Lung (tissue), 12 donors: ENCODE measurements around the gene C12orf43. TPM values are rescaled to one million over a fixed set of nuclear protein-coding genes. Genes with fewer than 3 reads are reported as not detected.

Experiments used
- ATAC-seq: fragments of 200-7000 bp; cut with Tn5 transposase; one replicate; pipeline ENCODE4 v1.9.1; 2020; ENCODE audit warnings: moderate number of reproducible peaks; ENCODE audit not compliant: insufficient read depth, low FRiP score
- DNase-seq, 3 donors: peaks; one replicate each; pipeline ENCODE4 v3.0.0-alpha.2; 2013 to 2017
- H3K27ac ChIP-seq, 2 donors: one replicate each; pipeline ENCODE4 v1.5.1; 2013; ENCODE audit warnings: mild to moderate bottlenecking in 2 of 2, moderate library complexity in 2 of 2, control low read depth in 1 of 2, inconsistent platforms in 1 of 2, low read depth in 1 of 2, low read length in 1 of 2
- H3K27me3 ChIP-seq, 3 donors: one replicate each; pipeline ENCODE4 v1.5.1; 2013; ENCODE audit warnings: low read length in 2 of 3; ENCODE audit not compliant: control insufficient read depth in 3 of 3, insufficient read depth in 3 of 3
- H3K36me3 ChIP-seq, 4 donors: one replicate each; pipeline ENCODE4 v1.5.1; 2013; ENCODE audit warnings: low read length in 4 of 4, mild to moderate bottlenecking in 1 of 4, moderate library complexity in 1 of 4; ENCODE audit not compliant: control insufficient read depth in 4 of 4, insufficient read depth in 4 of 4
- H3K4me1 ChIP-seq, 5 donors: one replicate each; pipeline ENCODE4 v1.5.1; 2013; ENCODE audit warnings: low read length in 5 of 5, mild to moderate bottlenecking in 2 of 5, moderate library complexity in 1 of 5; ENCODE audit not compliant: control insufficient read depth in 5 of 5, insufficient read depth in 5 of 5
- H3K4me3 ChIP-seq: one replicate; pipeline ENCODE4 v1.5.1; 2013; ENCODE audit warnings: mild to moderate bottlenecking, control low read depth, moderate library complexity
- H3K9ac ChIP-seq, 2 donors: one replicate each; pipeline ENCODE4 v1.5.1; 2013; ENCODE audit warnings: low read length in 2 of 2, control low read depth in 1 of 2; ENCODE audit not compliant: insufficient read depth in 1 of 2
- H3K9me3 ChIP-seq, 4 donors: one replicate each; pipeline ENCODE4 v1.5.1; 2013; ENCODE audit warnings: low read length in 3 of 4, mild to moderate bottlenecking in 1 of 4, moderate library complexity in 1 of 4; ENCODE audit not compliant: control insufficient read depth in 4 of 4, insufficient read depth in 3 of 4
- WGBS, 2 donors: extraction: QIAGEN DNeasy Blood & Tissue Kit; methylation state at CpG; one replicate each; pipeline ENCODE4 v1.1.7; 2013; 5-methylcytosine and 5-hydroxymethylcytosine counted together
- polyA plus RNA-seq, 2 donors: library from polyadenylated mRNA; stranded (reverse); fragments of 200-250 nt; gene quantifications; one replicate each; pipeline ENCODE4 v1.2.1, GENCODE V29; 2013
- total RNA-seq, 2 donors: library from RNA; depleted of rRNA in 1 of 2; stranded (reverse); fragments of >200 nt in 1 of 2; gene quantifications; one replicate each; pipeline ENCODE4 v1.2.1, GENCODE V29; 2014 to 2021
- TF ChIP-seq, protein P1 (sequence below): IDR thresholded peaks from 2 replicates; pipeline ENCODE4 v1.5.1; 2012; ENCODE audit warnings: mild to moderate bottlenecking; ENCODE audit errors: control extremely low read depth, extremely low read depth
- donor health status: control.
- donor health status: control.
- donor health status: Bipolar disorder and iron deficiency.
- donor health status: healthy.
- donor health status: DM: yes; HTN: yes; CAD: no.

Gene C12orf43
- total and polyA plus RNA-seq, 4 donors, result 9.9 to 17.6 (median 12.5) TPM

DNA sequence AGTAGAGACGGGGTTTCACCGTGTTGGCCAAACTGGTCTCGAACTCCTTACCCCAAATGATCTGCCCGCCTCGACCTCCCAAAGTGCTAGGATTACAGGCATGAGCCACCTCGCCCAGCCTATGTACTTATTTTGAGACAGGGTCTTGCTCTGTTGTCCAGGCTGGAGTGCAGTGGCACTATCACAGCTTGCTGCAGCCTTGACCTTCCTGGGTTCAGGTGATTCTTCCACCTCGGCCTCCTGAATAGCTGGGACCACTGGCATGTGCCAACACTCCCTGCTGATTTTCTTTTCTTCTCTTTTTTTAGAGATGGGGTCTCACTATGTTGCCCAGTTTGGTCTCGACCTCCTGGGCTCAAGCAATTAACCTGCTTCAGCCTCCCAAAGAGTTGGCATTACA lies 52.0 kb downstream of the C12orf43 start:
- H3K9me3 ChIP-seq, result no peaks in the 10 kb centered on the region
- no peaks in the 10 kb centered on the region for H3K4me1 ChIP-seq
- H3K9ac ChIP-seq, result no peak overlapping the region
- H3K27ac ChIP-seq, result no peak overlapping the region
- no peaks in the 10 kb centered on the region for H3K27me3 ChIP-seq
- 85 to 88% methylated on average over 8 of the region's 8 CpGs for WGBS, 2 donors
- no peaks in the 10 kb centered on the region for H3K36me3 ChIP-seq
- ATAC-seq (no peak), DNase-seq (no peak)
- TF ChIP-seq, protein P1, sequence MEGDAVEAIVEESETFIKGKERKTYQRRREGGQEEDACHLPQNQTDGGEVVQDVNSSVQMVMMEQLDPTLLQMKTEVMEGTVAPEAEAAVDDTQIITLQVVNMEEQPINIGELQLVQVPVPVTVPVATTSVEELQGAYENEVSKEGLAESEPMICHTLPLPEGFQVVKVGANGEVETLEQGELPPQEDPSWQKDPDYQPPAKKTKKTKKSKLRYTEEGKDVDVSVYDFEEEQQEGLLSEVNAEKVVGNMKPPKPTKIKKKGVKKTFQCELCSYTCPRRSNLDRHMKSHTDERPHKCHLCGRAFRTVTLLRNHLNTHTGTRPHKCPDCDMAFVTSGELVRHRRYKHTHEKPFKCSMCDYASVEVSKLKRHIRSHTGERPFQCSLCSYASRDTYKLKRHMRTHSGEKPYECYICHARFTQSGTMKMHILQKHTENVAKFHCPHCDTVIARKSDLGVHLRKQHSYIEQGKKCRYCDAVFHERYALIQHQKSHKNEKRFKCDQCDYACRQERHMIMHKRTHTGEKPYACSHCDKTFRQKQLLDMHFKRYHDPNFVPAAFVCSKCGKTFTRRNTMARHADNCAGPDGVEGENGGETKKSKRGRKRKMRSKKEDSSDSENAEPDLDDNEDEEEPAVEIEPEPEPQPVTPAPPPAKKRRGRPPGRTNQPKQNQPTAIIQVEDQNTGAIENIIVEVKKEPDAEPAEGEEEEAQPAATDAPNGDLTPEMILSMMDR, result no peak
- no peak overlapping the region for H3K4me3 ChIP-seq

DNA sequence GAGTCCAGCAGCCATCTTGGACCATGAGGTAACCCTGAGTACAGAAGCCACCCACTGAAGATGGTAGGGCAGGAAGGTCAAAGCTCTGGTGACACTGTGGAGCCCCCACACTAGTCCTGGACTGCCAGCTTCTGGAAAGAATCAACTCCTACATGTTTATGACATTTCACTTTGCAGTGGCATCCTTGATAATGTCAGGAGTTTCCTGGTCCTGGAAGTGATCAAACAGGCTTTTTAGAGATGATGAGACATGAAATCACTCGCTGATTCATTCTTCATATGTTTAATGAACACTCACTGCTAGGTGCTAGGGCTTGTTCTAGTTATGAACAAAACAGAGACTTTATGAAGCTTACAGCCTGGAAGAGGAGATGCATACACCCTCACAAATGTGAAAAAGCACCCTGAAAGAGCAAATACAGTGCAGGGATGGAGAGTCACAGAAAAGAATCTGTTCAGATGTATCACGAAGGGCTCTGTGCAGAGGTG lies 53.7 kb downstream of the C12orf43 start:
- TF ChIP-seq, protein P1, result no peak
- Histone ChIP-seq H3K4me1 (no peaks in the 10 kb centered on the region), H3K9ac (no peak overlapping the region), H3K27me3 (no peaks in the 10 kb centered on the region), H3K4me3 (no peak overlapping the region), H3K27ac (no peak overlapping the region), H3K9me3 (no peaks in the 10 kb centered on the region), H3K36me3 (no peaks in the 10 kb centered on the region)
- no peak for ATAC-seq
- 85 to 93% methylated on average over 2 of the region's 2 CpGs for WGBS, 2 donors
- DNase-seq, result no peak

DNA sequence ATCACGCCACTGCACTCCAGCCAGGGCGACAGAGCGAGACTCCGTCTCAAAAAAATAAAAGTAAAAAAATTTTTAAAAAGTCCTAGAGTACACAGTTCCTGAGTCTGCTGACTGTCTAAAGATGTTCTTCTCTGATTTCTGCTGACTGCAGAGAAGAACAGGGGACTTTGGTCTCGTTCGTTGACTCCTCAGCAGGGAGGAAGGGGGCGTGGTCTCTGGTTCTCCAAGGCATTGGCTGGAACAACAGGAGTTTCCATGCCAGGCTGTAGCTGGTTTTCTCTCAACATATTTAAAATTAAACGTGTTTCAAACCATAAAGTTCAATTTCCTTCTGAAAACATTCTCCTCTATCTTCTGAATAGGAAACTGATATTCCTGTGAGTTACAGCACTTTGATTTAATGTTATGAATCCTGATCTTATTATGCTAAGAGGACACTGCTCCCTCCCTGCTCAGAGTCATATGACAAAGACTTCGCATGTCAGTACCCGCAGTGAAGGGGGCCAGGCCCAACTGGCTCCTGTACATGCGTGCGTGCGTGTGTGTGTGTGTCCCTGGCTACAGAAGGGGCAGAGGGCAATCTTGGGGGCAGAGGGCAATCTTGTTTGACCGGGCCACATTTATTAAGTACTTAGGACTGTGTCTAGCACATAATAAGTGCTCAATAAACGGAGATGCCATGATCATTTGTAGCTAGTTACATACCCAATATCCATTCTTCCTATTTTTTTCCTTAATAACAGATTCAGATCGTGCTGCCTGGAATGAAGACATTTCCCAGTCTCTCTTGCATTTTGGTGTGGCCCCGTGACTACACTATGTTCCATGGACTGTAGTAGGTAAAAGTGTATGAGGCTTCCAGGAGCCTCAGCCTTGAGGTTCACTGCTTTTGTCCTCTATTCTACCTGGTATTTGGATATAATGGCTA lies 54.4 kb downstream of the C12orf43 start:
- H3K27ac ChIP-seq, result no peak overlapping the region
- ATAC-seq, result no peak
- no peaks in the 10 kb centered on the region for H3K36me3 ChIP-seq
- peak in 1 of 3 donors; percentile 35 for DNase-seq
- TF ChIP-seq, protein P1, result no peak
- no peaks in the 10 kb centered on the region for H3K9me3 ChIP-seq
- WGBS, 2 donors, result 76 to 78% methylated on average over 17 of the region's 17 CpGs
- no peaks in the 10 kb centered on the region for H3K27me3 ChIP-seq
- H3K4me3 ChIP-seq, result no peak overlapping the region
- no peak overlapping the region for H3K9ac ChIP-seq
- no peaks in the 10 kb centered on the region for H3K4me1 ChIP-seq
